ENCODE results near the gene AKIRIN2. TPM values are rescaled to one million over a fixed set of nuclear protein-coding genes. Genes with fewer than 3 reads are reported as not detected.

The AKIRIN2 gene
- total and polyA plus RNA-seq, 4 donors = 11.0 to 18.8 (median 14.4) TPM

DNA sequence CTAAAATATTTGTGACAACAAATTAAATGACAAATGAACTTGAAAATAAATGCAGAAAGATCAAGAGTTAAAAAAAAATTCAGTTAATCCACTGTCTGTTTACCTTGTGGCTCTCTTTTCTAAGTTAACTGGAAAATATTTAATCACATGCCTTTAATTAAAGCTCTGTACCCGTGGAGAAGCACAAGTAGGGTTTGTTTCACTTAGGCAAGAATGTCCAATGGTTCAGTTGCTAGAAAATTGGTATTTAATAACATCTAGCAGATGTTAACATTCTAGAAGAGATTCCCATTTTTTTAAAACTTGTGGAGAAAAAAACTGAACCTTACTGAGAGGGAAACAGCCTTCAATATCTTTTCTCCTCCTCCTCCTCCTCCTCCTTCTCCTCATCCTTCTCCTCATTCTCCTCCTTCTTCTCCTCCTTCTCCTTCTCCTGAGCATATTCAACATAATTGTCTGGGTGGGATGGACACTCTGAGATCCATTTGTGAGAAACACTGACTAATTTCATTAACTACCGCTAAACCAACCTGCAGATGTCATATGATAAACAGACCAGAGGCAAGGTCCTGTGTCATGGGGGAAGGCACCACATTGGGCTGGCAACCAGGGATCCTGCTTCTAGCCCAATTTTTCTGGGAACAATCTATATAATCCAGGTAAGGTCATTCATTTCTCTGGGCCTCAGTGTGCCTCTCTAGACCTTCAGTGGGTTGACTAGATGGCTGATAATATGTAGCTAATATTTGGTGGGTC, 44.1 kb upstream of the AKIRIN2 start (continued):
- TF ChIP-seq SP1 (IDR thresholded peaks at IDR 0.05) (no peak), GABPA (IDR thresholded peaks at IDR 0.05 in 1 of 2, conservative IDR thresholded peaks at IDR 0.05 in 1 of 2) (no peak)

DNA sequence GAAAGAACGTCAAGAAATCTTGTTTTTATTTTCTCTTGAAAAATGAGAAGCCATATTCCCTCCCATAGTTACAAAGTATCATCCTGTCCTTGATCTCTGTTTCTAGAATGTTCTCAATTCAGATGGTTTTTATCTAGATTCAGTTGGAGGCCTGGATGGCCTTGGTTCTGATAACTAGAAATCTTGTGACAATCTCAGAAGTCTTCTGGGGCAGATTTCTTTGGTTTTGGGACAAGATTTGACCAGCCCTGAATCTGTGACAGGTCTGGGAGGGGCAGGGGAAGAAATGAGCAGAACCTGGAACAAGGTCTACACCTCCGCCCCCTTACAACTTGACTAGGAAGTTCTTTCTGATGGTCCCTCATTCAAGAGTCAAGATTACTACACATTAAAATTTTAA, 41.4 kb upstream of the AKIRIN2 start:
- no peak overlapping the region for H3K27ac ChIP-seq (ENCODE audit: low read depth in 1 of 2, low read length in 2 of 2)
- H3K36me3 ChIP-seq (ENCODE audit: control insufficient read depth in 4 of 4, insufficient read depth in 3 of 4, low read depth in 1 of 4, low read length in 3 of 4) = no peaks in the 10 kb centered on the region
- H3K9ac ChIP-seq (ENCODE audit: low read depth in 1 of 2, low read length in 2 of 2) = no peak overlapping the region
- H3K4me1 ChIP-seq (ENCODE audit: control insufficient read depth in 4 of 4, insufficient read depth in 4 of 4, low read length in 3 of 4) = no peaks in the 10 kb centered on the region
- H3K4me3 ChIP-seq (ENCODE audit: low read depth in 1 of 3, low read length in 3 of 3) = no peak overlapping the region
- H3K9me3 ChIP-seq (ENCODE audit: control insufficient read depth in 4 of 4, low read length in 3 of 4) = no peaks in the 10 kb centered on the region
- TF ChIP-seq, protein P1, sequence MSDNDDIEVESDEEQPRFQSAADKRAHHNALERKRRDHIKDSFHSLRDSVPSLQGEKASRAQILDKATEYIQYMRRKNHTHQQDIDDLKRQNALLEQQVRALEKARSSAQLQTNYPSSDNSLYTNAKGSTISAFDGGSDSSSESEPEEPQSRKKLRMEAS (IDR thresholded peaks at IDR 0.05) = no peak
- TF ChIP-seq HNF4G (IDR thresholded peaks at IDR 0.05) = no peak
- TF ChIP-seq FOXA2 (IDR thresholded peaks at IDR 0.05) = no peak
- TF ChIP-seq TAF1 (conservative IDR thresholded peaks at IDR 0.05) = no peak
- WGBS = 44% methylated on average over 2 of the region's 2 CpGs
- no peaks in the 10 kb centered on the region for H3K27me3 ChIP-seq (ENCODE audit: control insufficient read depth in 4 of 4, insufficient read depth in 4 of 4, low read length in 3 of 4)
- no peak for DNase-seq (ENCODE audit: low spot score)

DNA sequence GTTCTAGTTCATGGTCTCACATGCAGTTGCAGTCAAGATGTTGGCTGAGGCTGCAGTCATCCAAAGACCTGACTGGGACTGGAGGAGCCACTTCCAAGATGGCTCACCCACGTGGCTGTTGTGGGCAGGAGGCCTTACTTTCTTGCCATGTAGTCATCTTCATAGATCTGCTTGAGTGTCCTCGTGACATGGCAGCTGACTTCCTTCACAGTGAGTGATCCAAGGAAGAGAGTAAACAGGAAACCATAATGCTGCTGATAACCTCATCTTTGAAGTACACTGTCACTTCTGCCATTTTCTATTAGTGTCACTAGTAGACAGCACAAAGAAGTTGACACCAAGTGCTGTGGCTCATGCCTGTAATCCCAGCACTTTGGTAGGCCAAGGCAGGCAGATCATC, 40.1 kb upstream of the AKIRIN2 start:
- H3K9ac ChIP-seq (ENCODE audit: low read depth in 1 of 2, low read length in 2 of 2) = no peak overlapping the region
- H3K9me3 ChIP-seq (ENCODE audit: control insufficient read depth in 4 of 4, low read length in 3 of 4) = no peaks in the 10 kb centered on the region
- H3K36me3 ChIP-seq (ENCODE audit: control insufficient read depth in 4 of 4, insufficient read depth in 3 of 4, low read depth in 1 of 4, low read length in 3 of 4) = no peaks in the 10 kb centered on the region
- H3K27me3 ChIP-seq (ENCODE audit: control insufficient read depth in 4 of 4, insufficient read depth in 4 of 4, low read length in 3 of 4) = no peaks in the 10 kb centered on the region
- DNase-seq (ENCODE audit: low spot score) = no peak
- WGBS = 48% methylated on average over 2 of the region's 2 CpGs
- no peaks in the 10 kb centered on the region for H3K4me1 ChIP-seq (ENCODE audit: control insufficient read depth in 4 of 4, insufficient read depth in 4 of 4, low read length in 3 of 4)
- H3K4me3 ChIP-seq (ENCODE audit: low read depth in 1 of 3, low read length in 3 of 3) = no peak overlapping the region
- no peak overlapping the region for H3K27ac ChIP-seq (ENCODE audit: low read depth in 1 of 2, low read length in 2 of 2)
- TF ChIP-seq HNF4G (IDR thresholded peaks at IDR 0.05) (no peak), YY1 (IDR thresholded peaks at IDR 0.05) (peak; percentile 31)
- TF ChIP-seq, protein P2, sequence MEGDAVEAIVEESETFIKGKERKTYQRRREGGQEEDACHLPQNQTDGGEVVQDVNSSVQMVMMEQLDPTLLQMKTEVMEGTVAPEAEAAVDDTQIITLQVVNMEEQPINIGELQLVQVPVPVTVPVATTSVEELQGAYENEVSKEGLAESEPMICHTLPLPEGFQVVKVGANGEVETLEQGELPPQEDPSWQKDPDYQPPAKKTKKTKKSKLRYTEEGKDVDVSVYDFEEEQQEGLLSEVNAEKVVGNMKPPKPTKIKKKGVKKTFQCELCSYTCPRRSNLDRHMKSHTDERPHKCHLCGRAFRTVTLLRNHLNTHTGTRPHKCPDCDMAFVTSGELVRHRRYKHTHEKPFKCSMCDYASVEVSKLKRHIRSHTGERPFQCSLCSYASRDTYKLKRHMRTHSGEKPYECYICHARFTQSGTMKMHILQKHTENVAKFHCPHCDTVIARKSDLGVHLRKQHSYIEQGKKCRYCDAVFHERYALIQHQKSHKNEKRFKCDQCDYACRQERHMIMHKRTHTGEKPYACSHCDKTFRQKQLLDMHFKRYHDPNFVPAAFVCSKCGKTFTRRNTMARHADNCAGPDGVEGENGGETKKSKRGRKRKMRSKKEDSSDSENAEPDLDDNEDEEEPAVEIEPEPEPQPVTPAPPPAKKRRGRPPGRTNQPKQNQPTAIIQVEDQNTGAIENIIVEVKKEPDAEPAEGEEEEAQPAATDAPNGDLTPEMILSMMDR (IDR thresholded peaks at IDR 0.05; ENCODE audit: low read depth, low read length, missing input control) = no peak

DNA sequence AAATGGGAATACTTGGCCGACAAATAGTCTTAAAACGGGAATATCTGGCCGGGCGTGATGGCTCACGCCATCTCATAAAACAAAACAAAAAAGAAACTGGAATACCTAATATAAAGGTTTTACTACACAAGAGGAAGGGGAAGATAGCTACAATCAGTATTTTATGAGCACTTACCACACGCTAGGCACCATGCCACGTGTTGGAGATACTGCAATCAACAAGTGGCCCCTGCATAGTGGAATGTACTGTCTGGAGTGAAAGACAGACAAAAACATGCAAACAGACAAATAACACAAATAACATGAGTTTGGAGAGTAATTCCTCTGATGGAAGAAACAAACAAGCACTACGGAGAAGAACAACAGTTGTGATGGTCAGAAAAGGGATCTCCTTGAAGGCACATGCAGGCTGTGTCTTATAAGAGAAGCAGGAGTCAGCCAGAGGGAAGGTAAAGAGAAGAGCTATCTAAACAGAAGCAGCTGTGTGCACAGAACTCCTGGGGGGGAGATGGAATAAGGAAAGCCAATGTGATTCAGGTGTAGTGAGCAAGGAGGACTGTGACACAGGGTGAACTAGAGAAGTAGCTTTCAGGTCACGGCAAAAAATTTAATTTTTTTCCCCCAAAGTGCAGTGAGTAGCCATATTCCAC, 39.1 kb upstream of the AKIRIN2 start:
- no peaks in the 10 kb centered on the region for H3K4me1 ChIP-seq (ENCODE audit: control insufficient read depth in 4 of 4, insufficient read depth in 4 of 4, low read length in 3 of 4)
- no peak overlapping the region for H3K9ac ChIP-seq (ENCODE audit: low read depth in 1 of 2, low read length in 2 of 2)
- no peak overlapping the region for H3K27ac ChIP-seq (ENCODE audit: low read depth in 1 of 2, low read length in 2 of 2)
- no peak for DNase-seq (ENCODE audit: low spot score)
- WGBS = 88% methylated on average over 9 of the region's 9 CpGs
- H3K9me3 ChIP-seq (ENCODE audit: control insufficient read depth in 4 of 4, low read length in 3 of 4) = no peaks in the 10 kb centered on the region
- no peaks in the 10 kb centered on the region for H3K36me3 ChIP-seq (ENCODE audit: control insufficient read depth in 4 of 4, insufficient read depth in 3 of 4, low read depth in 1 of 4, low read length in 3 of 4)
- no peak for TF ChIP-seq FOXA2 (IDR thresholded peaks at IDR 0.05)
- TF ChIP-seq HNF4A (conservative IDR thresholded peaks at IDR 0.05) = no peak
- no peak for TF ChIP-seq HNF4G (IDR thresholded peaks at IDR 0.05)
- TF ChIP-seq, protein P1 (IDR thresholded peaks at IDR 0.05) = no peak
- TF ChIP-seq YY1 (IDR thresholded peaks at IDR 0.05) = no peak
- no peak for TF ChIP-seq SP1 (IDR thresholded peaks at IDR 0.05)
- no peak for TF ChIP-seq RAD21 (IDR thresholded peaks at IDR 0.05)
- no peak for TF ChIP-seq EGR1 (IDR thresholded peaks at IDR 0.05; ENCODE audit: low read depth in 2 of 2)
- TF ChIP-seq FOXA1 (IDR thresholded peaks at IDR 0.05) = no peak
- no peak for TF ChIP-seq ATF3 (IDR thresholded peaks at IDR 0.05)
- TF ChIP-seq TAF1 (conservative IDR thresholded peaks at IDR 0.05) = no peak
- TF ChIP-seq JUND (IDR thresholded peaks at IDR 0.05) = no peak
- no peak for TF ChIP-seq RXRA (IDR thresholded peaks at IDR 0.05)
- TF ChIP-seq, protein P2 (IDR thresholded peaks at IDR 0.05; ENCODE audit: low read depth, low read length, missing input control) = no peak
- H3K4me3 ChIP-seq (ENCODE audit: low read depth in 1 of 3, low read length in 3 of 3) = no peak overlapping the region
- no peaks in the 10 kb centered on the region for H3K27me3 ChIP-seq (ENCODE audit: control insufficient read depth in 4 of 4, insufficient read depth in 4 of 4, low read length in 3 of 4)
